ENCODE results near the gene CLCN3.

CLCN3 gene

DNA sequence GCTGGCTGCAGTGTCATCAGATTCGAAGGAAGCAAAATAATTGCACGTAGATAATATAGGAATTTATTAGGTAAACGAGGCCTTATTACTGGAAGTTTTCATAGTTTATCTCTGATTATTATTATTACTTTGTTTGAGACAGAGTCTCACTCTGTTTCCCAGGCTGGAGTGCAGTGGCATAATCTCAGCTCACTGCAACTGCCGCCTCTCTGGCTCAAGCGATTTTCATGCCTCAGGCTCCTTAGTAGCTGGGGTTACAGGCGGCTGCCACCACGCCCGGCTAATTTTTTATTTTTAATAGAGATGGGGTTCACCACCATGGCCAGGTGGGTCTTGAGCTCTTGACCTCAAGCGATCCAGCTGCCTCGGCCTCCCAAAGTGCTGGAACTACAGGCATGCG lies 12.5 kb downstream of the CLCN3 start:
- TF ChIP-seq, protein P1, sequence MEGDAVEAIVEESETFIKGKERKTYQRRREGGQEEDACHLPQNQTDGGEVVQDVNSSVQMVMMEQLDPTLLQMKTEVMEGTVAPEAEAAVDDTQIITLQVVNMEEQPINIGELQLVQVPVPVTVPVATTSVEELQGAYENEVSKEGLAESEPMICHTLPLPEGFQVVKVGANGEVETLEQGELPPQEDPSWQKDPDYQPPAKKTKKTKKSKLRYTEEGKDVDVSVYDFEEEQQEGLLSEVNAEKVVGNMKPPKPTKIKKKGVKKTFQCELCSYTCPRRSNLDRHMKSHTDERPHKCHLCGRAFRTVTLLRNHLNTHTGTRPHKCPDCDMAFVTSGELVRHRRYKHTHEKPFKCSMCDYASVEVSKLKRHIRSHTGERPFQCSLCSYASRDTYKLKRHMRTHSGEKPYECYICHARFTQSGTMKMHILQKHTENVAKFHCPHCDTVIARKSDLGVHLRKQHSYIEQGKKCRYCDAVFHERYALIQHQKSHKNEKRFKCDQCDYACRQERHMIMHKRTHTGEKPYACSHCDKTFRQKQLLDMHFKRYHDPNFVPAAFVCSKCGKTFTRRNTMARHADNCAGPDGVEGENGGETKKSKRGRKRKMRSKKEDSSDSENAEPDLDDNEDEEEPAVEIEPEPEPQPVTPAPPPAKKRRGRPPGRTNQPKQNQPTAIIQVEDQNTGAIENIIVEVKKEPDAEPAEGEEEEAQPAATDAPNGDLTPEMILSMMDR (conservative IDR thresholded peaks at IDR 0.05; ENCODE audit: low read depth), result no peak
- ChIA-PET POLR2A (ENCODE audit: low non-redundant PET) (no interaction called here), CTCF (interaction anchor here (0.6 kb wide), 2 partner anchors 12 to 17 kb away, joined by 3 to 4 read pairs; partner anchors contain the start of gene CLCN3)
- no peak overlapping the region for H3K27ac ChIP-seq
- DNase-seq (ENCODE audit: low spot score), result no peak

DNA sequence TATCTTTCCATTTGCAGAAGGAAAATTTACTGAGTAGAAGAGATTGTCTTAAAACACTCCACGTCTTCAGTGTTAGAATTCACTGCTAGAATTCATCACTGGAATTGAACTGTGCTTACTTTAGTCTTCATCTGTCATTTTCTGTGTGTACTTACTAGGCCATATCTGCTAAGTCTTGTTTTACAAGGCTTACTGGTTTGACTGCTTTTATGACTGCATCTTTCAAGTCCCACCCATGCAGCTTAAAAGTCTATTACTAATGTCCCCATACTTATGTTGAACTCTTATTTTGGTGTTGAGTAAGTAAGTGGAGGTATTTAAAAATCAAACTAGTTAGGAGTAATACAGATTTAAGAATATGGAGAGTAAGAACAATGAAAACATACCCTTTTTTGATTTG lies 14.6 kb downstream of the CLCN3 start:
- TF ChIP-seq, protein P1 (conservative IDR thresholded peaks at IDR 0.05; ENCODE audit: low read depth), result no peak
- ChIA-PET POLR2A (ENCODE audit: low non-redundant PET) (no interaction called here), CTCF (interaction anchor here (0.6 kb wide), 2 partner anchors 11 to 401 kb away, joined by 3 read pairs; no protein-coding TSS in a partner anchor)
- DNase-seq (ENCODE audit: low spot score), result peak; percentile 28
- no peak overlapping the region for H3K27ac ChIP-seq

DNA sequence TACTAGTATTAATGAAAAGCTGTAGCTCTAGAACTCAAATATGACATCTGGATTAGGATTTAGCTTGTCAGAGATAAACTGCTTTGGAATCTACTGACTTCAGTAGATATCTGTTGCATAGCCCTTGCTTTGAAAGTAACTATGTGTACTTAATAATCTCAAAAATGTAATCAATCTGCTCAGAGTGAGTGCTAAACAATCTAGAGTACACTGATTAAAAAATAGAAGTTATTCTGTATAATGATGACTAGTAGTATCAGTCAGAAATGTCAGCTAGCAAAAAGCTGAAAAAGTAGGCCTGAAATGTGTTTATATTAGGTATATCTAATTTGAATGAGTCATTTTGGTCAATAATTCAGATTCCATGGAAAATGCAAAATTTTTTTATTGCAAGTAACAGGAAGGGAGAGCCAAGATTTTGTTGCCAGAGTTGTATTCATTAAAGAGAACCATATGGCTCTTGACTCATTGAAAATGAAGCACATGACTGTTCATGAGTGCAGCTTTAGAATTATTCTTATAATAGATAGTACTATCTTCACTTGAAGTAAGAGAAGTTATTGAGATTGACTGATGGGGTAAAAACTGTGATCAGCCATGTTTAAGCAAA lies 20.0 kb downstream of the CLCN3 start:
- DNase-seq (ENCODE audit: low spot score), result no peak
- no peak overlapping the region for H3K27ac ChIP-seq
- POLR2A ChIA-PET (ENCODE audit: low non-redundant PET), result no interaction called here
- TF ChIP-seq, protein P1 (conservative IDR thresholded peaks at IDR 0.05; ENCODE audit: low read depth), result no peak
- CTCF ChIA-PET, result interaction anchor here (0.6 to 0.7 kb wide), 2 partner anchors 27 to 34 kb away, joined by 3 read pairs; no protein-coding TSS in a partner anchor

DNA sequence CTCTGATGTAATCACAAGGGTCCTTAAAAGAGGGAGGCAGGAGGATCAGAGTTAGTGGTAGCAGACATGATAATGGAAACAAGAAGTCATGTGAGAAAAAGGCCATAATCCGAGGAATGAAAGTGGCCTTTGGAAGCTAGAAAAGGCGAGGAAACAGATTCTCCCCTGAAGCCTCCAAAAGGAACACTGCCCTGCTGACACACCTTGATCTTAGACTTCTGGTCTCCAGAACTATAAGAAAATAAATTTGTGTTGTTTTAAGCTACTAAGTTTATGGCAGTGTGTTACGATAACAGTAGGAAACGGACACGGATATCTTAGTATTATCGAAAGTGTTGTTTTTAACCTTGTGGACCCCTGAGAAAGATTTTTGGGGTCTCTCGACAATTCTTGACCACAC lies 24.4 kb downstream of the CLCN3 start:
- no peak overlapping the region for H3K27ac ChIP-seq
- TF ChIP-seq, protein P1 (conservative IDR thresholded peaks at IDR 0.05; ENCODE audit: low read depth), result no peak
- CTCF ChIA-PET, result interaction anchor here (0.6 kb wide), 1 partner anchor 771 kb away, joined by 3 read pairs; no protein-coding TSS in a partner anchor
- POLR2A ChIA-PET (ENCODE audit: low non-redundant PET), result no interaction called here
- no peak for DNase-seq (ENCODE audit: low spot score)

DNA sequence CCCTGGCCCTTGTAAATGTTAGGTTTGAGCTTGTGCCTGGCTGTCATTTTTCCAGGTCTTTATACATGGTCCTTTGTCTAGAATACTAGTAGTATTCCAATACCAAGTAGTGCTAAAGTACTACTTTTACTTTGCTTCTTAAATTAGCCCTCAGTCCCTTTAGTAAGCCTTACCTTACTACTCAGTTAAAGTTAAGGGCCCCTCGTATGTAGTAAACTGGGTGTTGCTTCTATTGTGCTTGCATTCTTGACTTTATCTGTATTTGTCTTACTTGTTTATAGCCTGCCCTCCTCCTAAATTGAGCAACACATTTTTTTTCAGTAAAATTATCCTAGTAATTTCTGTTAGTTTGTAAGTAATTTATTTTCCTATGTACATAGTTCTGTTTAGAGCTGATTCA lies 25.2 kb downstream of the CLCN3 start:
- DNase-seq (ENCODE audit: low spot score), result no peak
- no peak overlapping the region for H3K27ac ChIP-seq
- ChIA-PET POLR2A (ENCODE audit: low non-redundant PET) (no interaction called here), CTCF (interaction anchor here (0.6 kb wide), 1 partner anchor 11 kb away, joined by 3 read pairs; no protein-coding TSS in a partner anchor)
- TF ChIP-seq, protein P1 (conservative IDR thresholded peaks at IDR 0.05; ENCODE audit: low read depth), result no peak

DNA sequence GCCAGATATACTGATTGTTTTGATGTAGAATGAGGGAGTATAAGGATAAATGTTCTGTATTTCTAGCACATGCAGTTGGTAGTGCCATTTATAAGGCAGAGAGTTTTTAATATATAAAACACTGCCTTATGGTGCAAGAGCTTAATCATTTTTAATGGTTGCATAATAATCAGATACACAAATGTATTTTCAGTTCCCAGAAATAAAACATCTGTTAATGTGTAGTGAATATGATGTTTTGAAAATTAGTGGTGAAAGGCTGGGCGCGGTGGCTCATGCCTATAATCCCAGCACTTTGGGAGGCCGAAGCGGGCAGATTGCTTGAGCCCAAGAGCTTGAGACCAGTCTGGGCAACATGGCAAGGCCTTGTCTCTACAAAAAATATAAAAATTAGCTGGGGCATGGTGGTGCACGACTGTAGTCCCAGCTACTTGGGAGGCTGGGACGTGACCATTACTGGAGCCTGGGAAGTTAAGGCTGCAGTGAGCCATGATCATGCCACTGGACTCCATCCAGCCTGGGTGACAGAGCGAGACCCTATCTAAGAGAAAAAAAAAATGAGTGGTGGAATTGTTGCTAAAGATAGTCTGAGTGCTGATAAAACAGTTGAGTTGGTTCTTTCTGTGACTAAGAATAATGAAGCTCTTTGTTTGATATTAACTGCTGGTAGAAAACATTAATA lies 29.3 kb downstream of the CLCN3 start:
- no peak for DNase-seq (ENCODE audit: low spot score)
- POLR2A ChIA-PET (ENCODE audit: low non-redundant PET), result no interaction called here
- TF ChIP-seq, protein P1 (conservative IDR thresholded peaks at IDR 0.05; ENCODE audit: low read depth), result no peak
- CTCF ChIA-PET, result interaction anchor here (0.7 kb wide), 2 partner anchors 17 to 1861 kb away, joined by 4 to 6 read pairs; no protein-coding TSS in a partner anchor
- no peak overlapping the region for H3K27ac ChIP-seq

Data from RWPE1 (cell line).